Measurements from ENCODE around the gene LRRC57. TPM values are rescaled to one million over a fixed set of nuclear protein-coding genes. Genes with fewer than 3 reads are reported as not detected.

The LRRC57 gene
- total RNA-seq, 1 experiment from 2014 or later, result 18.7 TPM

DNA sequence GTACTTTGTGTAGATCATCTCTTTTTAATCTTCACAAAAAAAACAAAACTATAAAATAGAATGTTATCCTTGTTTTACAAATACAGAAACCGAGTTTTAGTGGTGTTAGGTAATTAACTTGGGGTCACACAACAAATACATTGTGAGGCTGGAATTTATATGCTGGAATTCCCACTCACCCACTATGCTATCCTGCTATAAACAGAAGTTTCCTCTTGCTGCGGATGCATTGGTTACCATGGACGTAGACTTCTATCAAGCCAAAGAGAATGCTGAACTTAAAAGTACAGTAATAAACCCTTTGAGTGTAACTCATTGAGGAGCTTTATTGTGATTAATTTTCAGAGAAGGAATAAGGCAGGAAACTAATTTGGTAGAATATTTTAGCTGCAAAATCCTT lies 44.0 kb downstream of the LRRC57 start:
- H3K56ac ChIP-seq (ENCODE audit: insufficient read length, low read depth, low read length), result no peak overlapping the region
- H3K27me3 ChIP-seq (ENCODE audit: insufficient read depth, low read length), result no peaks in the 10 kb centered on the region
- no peak overlapping the region for H2BK5ac ChIP-seq (ENCODE audit: insufficient read length, low read length)
- peaks cover 6% of the 10 kb centered on the region for H3K79me1 ChIP-seq (ENCODE audit: insufficient read depth, low read depth, low read length, poor library complexity, severe bottlenecking)
- no peak overlapping the region for H3K4ac ChIP-seq (ENCODE audit: low read depth, low read length)
- H2BK15ac ChIP-seq (ENCODE audit: low read depth, low read length), result no peak overlapping the region
- no peak overlapping the region for H2AK5ac ChIP-seq (ENCODE audit: insufficient read length, low read length)
- H4K20me1 ChIP-seq (ENCODE audit: control insufficient read depth, insufficient read depth, insufficient read length), result no peaks in the 10 kb centered on the region
- no peak overlapping the region for H2BK20ac ChIP-seq (ENCODE audit: low read depth, low read length, poor library complexity, severe bottlenecking)
- peak overlapping the region; percentile 31 for H3K9ac ChIP-seq (ENCODE audit: extremely low read depth, insufficient read length, low read length)
- peaks cover 2% of the 10 kb centered on the region; the same call in 1 of the 2 replicates for H3K79me2 ChIP-seq (ENCODE audit: insufficient read depth, low read length)
- no peak overlapping the region for H3K14ac ChIP-seq (ENCODE audit: insufficient read depth, low read length)
- no peak overlapping the region for H3T11ph ChIP-seq (ENCODE audit: low read length)
- no peak overlapping the region for H3K4me2 ChIP-seq (ENCODE audit: insufficient read depth, insufficient read length, low read length)
- H3K36me3 Mint-ChIP-seq (ENCODE audit: insufficient read depth in 1 of 3, low read depth in 3 of 3), result peaks cover 0 to 4% (median 0%) of the 10 kb centered on the region in 3 experiments; a peak in 3 of 7 replicates
- H3K23me2 ChIP-seq (ENCODE audit: insufficient read length, low read depth, low read length, poor library complexity, severe bottlenecking), result no peaks in the 10 kb centered on the region
- TF ChIP-seq, protein P1, sequence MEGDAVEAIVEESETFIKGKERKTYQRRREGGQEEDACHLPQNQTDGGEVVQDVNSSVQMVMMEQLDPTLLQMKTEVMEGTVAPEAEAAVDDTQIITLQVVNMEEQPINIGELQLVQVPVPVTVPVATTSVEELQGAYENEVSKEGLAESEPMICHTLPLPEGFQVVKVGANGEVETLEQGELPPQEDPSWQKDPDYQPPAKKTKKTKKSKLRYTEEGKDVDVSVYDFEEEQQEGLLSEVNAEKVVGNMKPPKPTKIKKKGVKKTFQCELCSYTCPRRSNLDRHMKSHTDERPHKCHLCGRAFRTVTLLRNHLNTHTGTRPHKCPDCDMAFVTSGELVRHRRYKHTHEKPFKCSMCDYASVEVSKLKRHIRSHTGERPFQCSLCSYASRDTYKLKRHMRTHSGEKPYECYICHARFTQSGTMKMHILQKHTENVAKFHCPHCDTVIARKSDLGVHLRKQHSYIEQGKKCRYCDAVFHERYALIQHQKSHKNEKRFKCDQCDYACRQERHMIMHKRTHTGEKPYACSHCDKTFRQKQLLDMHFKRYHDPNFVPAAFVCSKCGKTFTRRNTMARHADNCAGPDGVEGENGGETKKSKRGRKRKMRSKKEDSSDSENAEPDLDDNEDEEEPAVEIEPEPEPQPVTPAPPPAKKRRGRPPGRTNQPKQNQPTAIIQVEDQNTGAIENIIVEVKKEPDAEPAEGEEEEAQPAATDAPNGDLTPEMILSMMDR (conservative IDR thresholded peaks at IDR 0.05), result no peak
- H3K27ac ChIP-seq (ENCODE audit: insufficient read length, low read depth, low read length), result no peak overlapping the region
- no CpG with 5 or more reads among the region's 3 CpGs for WGBS (ENCODE audit: extremely low coverage, insufficient read length, low lambda C conversion rate)
- no peak overlapping the region for H4K5ac ChIP-seq (ENCODE audit: insufficient read length, low read depth, low read length)
- no peak overlapping the region for H3K23ac ChIP-seq (ENCODE audit: insufficient read length, low read depth, low read length)
- H4K91ac ChIP-seq (ENCODE audit: insufficient read length, low read depth, low read length), result no peak overlapping the region
- no peaks in the 10 kb centered on the region for H3K9me3 ChIP-seq (ENCODE audit: control insufficient read depth, low read depth, low read length)
- H3K18ac ChIP-seq (ENCODE audit: insufficient read length, low read depth, low read length), result no peak overlapping the region
- no peak overlapping the region for H4K8ac ChIP-seq (replicated peaks; ENCODE audit: insufficient read length, low read depth, low read length)
- no peak overlapping the region for H3K27ac Mint-ChIP-seq
- no peaks in the 10 kb centered on the region for H3K9me3 Mint-ChIP-seq
- no peak overlapping the region for H3K4me3 Mint-ChIP-seq
- H3K27me3 Mint-ChIP-seq (ENCODE audit: low read depth), result no peaks in the 10 kb centered on the region
- no peak overlapping the region for H2BK12ac ChIP-seq (ENCODE audit: insufficient read length, low read depth, low read length)
- peaks cover 12 to 14% of the 10 kb centered on the region in 2 experiments for H3K4me1 Mint-ChIP-seq
- H3K4me1 ChIP-seq (ENCODE audit: insufficient read depth, low read length), result peaks cover 3% of the 10 kb centered on the region; the same call in 1 of the 2 replicates
- H2BK120ac ChIP-seq (ENCODE audit: low read depth, low read length, poor library complexity, severe bottlenecking), result no peak overlapping the region
- no peak overlapping the region for H2AFZ ChIP-seq (ENCODE audit: low read length)
- DNase-seq, result no peak

Measured in H9 (cell line).